Suprapubic skin (tissue), 3 donors: ENCODE measurements around the gene RUNX2.

Experiments
- EP300 ChIP-seq: sonication (generic); formaldehyde crosslinking; IDR thresholded peaks from one replicate; pipeline ENCODE4 v1.6.1; 2017; ENCODE audit warnings: antibody characterized with exemption
- POLR2A ChIP-seq, 2 donors: fragments of 450-650 bp; IDR thresholded peaks; one replicate each; pipeline ENCODE4 v1.6.1; 2017; ENCODE audit warnings: antibody characterized with exemption in 2 of 2, mild to moderate bottlenecking in 2 of 2, moderate library complexity in 2 of 2
- TF ChIP-seq, protein P1 (sequence below), 2 donors: fragments of 200-600 bp in 1 of 2; fragments of 450-650 bp in 1 of 2; sonication (generic) in 1 of 2; IDR thresholded peaks; one replicate each; pipeline ENCODE4 v1.5.1; 2016 to 2019; ENCODE audit warnings: antibody characterized with exemption in 2 of 2, mild to moderate bottlenecking in 1 of 2, moderate library complexity in 1 of 2

DNA sequence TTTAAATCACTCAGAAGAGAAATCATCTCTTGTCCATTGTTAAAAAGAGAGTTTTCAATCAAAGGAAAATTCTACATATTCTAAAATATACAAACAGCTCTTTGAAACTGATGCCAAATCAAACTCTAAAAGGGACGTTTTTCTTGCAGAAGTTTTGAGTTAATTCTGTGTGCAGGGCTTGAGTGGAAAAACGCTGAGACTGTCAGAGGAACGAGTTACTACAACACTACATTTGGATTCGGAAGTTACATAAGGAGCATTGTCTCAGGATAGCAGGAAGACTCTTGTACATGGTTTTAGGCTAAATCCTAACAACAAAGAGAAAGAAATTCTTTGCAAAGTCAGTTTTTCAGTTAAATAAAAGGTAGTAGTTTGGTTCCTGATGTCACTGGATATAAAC, 205.3 kb downstream of the RUNX2 start:
- TF ChIP-seq POLR2A (IDR thresholded peaks at IDR 0.05) (no peak), EP300 (no peak)
- TF ChIP-seq, protein P1, sequence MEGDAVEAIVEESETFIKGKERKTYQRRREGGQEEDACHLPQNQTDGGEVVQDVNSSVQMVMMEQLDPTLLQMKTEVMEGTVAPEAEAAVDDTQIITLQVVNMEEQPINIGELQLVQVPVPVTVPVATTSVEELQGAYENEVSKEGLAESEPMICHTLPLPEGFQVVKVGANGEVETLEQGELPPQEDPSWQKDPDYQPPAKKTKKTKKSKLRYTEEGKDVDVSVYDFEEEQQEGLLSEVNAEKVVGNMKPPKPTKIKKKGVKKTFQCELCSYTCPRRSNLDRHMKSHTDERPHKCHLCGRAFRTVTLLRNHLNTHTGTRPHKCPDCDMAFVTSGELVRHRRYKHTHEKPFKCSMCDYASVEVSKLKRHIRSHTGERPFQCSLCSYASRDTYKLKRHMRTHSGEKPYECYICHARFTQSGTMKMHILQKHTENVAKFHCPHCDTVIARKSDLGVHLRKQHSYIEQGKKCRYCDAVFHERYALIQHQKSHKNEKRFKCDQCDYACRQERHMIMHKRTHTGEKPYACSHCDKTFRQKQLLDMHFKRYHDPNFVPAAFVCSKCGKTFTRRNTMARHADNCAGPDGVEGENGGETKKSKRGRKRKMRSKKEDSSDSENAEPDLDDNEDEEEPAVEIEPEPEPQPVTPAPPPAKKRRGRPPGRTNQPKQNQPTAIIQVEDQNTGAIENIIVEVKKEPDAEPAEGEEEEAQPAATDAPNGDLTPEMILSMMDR (IDR thresholded peaks at IDR 0.05), result no peak
